ENCODE data around the gene SDK2.

Gene SDK2, protein sequence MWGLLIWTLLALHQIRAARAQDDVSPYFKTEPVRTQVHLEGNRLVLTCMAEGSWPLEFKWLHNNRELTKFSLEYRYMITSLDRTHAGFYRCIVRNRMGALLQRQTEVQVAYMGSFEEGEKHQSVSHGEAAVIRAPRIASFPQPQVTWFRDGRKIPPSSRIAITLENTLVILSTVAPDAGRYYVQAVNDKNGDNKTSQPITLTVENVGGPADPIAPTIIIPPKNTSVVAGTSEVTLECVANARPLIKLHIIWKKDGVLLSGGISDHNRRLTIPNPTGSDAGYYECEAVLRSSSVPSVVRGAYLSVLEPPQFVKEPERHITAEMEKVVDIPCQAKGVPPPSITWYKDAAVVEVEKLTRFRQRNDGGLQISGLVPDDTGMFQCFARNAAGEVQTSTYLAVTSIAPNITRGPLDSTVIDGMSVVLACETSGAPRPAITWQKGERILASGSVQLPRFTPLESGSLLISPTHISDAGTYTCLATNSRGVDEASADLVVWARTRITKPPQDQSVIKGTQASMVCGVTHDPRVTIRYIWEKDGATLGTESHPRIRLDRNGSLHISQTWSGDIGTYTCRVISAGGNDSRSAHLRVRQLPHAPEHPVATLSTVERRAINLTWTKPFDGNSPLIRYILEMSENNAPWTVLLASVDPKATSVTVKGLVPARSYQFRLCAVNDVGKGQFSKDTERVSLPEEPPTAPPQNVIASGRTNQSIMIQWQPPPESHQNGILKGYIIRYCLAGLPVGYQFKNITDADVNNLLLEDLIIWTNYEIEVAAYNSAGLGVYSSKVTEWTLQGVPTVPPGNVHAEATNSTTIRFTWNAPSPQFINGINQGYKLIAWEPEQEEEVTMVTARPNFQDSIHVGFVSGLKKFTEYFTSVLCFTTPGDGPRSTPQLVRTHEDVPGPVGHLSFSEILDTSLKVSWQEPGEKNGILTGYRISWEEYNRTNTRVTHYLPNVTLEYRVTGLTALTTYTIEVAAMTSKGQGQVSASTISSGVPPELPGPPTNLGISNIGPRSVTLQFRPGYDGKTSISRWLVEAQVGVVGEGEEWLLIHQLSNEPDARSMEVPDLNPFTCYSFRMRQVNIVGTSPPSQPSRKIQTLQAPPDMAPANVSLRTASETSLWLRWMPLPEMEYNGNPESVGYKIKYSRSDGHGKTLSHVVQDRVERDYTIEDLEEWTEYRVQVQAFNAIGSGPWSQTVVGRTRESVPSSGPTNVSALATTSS (N-terminal part only)

DNA sequence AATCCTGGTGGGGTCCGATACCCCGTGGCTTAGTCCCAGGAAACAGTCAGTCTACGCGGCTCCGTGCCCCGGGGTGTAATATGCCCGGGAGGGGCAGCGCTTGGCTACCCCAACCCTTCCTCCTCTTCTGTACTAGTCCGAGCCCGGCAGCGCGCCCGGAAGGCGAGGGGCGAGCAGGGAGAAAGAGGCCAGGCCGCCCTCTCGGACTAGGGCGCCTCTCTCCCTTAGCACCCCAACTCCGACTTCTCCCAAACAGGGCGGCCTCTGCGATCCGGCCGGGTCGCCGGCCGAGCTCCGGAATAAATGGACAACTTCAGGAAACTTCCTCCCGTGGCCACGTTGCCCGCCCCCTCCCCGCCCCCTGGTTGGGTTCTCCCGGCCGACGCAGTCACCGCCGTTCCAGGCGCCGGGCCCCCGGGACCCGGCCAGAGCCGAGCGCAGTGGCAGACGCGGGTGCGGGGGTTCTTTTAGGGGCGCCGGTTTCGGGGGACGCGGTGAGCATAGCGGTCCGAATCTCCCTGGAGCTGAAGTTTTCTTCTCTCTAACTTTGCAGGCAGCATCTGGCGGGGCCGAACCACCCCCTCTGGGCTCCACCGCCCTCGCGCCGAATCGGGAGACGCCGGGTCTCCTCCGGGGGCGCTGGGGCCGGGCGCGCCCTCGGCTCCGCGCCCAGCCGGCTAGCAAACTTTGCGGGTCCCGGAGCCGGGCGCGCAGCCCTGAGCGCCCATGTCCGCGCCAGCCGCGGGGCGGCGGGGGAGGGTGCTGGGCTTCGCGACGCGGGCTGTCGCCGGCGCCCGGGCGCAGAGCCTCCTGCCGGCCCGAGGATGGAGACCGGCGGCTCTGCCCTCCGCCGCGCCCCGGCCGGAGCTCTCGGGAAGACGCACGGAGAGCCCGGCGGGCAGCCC lies at the start of gene SDK2:
TSS of gene SDK2 (minus strand) at position 301 of the 905 bp plus-strand sequence. CDS start 357 bp downstream, outside the sequence.
- DNase-seq: no peak

GRCh38 chr17:73693071-73693470 lies 48.8 kb upstream of the SDK2 start:
- no peak for DNase-seq

DNA sequence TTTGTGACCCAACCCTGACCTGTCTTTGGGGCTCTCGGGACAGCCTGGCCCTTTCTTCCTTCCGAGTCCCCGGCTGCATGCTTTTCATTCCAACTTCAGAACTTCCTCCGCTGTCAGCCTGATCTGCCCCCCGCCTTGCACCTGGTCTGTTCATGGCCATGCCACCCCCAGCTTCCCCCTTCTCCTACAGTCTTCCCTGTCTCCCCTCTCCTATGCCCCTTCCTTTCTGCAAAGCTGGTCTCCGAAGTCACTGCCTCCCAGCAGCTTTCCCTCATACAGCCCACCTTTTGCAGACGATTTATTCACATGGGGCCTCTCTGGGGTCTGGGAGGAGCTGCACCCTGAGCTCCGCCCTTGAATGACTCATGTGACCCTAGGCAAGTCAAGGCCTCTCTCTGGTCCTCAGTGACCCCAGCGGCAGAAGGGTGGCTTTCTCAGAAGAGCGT lies 47.1 kb upstream of the SDK2 start:
- no peak for DNase-seq

DNA sequence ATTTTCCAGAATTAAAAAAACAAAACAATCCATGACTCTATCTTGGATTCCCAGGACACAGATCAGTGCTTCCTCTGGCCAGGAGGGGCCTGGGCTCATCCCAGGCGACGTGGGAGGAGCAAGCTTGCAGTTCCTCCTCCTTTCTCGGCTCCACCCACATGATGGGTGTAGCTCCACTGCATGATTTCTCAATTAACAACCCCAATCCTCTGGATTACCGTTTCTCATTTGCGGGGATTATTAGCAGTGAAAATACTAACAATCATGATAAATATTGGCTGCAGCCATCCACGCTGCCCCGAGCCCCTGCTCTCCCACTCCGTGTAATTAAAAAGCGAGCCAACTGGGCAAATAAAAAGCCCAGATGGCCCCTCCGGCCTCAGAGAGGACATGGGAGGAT lies 46.4 kb upstream of the SDK2 start:
- DNase-seq: no peak

- DNase-seq: no peak
Observed at GRCh38 chr17:73689596-73690275, 45.5 kb upstream of the SDK2 start.

- no peak for DNase-seq
Observed at GRCh38 chr17:73686961-73687360, 42.7 kb upstream of the SDK2 start.

DNA sequence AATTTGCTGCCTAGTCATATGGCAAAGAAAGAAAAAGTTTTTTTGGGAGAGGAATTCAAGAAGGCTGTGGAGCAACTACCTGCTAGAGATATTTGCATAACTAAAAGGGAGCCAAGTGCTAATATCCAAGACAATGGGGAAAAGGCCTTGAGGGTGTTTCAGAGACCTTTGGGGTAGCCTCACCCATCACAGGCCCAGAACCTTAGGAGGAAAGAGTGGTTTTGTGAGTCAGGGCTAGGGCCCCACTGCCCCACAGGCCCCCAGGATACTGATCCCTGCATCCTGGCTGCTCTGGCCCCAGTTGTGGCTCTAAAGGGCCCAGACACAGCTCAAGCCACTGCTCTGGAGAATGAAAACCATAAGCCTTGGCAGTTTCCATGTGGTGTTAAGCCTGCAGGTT lies 41.9 kb upstream of the SDK2 start:
- DNase-seq: no peak

GRCh38 chr17:73684183-73684582 lies 39.9 kb upstream of the SDK2 start:
- no peak for DNase-seq

DNA sequence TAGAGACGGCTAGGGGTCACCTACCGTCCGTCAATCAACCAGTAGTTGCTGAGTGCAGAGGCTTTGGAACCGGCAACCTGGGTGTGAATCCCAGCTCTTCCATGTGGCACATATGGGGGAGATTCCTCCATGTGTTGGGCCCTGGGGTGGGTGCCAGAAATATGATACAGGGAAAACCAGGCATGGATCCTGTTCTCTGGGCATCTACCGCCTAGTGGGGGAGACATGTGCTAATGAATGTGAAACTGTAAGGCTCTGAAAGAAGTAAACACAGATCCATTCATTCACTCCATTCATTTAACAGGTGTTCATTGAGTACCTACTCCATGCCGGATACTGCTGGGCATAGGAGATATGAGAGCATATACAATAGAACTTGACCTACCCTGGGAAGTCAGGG lies 39.5 kb upstream of the SDK2 start:
- DNase-seq: no peak

DNA sequence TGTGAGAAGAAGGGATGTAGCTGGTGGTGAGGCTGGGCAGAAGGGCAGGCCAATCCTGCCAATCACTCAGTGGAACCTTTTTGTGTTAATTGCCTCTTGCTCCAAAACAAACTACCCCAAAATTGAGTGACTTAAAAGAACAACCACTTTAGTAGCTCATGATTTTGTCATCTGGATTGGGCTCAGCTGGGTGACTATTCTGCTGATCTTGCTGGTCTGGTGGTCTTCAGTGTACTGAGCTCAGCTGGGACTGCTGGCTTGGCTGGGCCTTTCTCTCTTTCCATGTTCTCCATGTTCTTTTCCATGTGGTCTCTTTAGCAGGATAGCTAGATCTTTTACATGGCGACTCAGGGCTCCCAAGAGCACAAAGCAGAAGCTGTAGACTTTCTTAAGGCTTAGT lies 37.7 kb upstream of the SDK2 start:
- no peak for DNase-seq

DNA sequence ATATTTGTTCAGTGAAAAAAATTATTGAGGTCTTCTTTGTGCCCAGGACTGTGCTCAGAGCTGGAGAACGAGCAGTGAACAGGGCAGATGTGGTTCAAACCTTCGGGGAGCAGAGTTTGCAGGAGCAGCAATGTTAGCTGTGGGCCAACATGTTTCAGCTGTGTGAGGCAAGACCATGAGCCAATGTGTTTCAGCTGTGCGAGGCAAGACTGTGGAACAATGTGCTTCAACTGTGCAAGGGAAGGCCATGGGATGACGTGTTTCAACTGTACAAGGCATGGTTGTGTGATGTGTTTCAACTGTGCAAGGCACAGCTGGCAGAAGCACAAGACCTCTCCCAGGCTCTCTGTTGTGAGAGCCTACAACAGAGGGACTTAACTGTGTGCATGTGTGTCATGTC lies 35.2 kb upstream of the SDK2 start:
- DNase-seq: no peak

GRCh38 chr17:73678999-73679398 lies 34.8 kb upstream of the SDK2 start:
- DNase-seq: no peak

GRCh38 chr17:73669771-73670170 lies 25.5 kb upstream of the SDK2 start:
- DNase-seq: no peak

DNA sequence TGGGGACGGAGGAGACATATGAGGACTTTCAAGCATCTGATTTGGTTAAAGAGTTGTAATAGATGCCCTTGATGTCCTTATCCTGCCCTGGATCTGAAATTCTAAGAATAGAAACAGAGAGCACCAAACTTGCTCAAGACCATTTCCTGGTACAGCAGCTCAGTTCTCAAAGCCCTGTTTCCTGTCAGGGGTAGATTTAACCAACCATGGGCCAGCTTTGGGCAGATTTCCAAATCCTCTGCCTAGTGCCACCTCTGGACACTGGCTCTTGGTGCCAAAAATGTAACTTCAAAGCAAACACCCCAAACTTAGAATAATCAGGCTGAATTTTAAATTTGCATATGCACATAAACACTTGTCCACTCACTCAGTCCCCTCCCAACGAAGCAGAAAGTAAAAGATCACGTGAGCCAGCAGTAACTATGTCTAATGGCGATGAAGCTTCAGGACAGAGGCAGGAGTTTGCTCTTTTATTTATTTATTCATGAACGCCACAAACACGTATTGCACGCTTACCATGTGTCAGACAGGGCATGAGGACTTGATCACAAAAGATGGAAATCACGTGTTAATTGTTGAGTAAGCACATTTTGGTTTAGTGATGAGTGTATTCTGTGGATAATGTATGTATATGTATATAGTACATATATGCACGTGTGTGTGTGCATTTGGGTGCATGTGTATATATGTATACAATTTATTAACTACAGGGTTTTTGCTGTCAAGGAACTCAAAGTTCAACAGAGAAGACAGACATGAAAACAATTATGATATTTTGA lies 23.1 kb upstream of the SDK2 start:
- DNase-seq: peak; percentile 86

GRCh38 chr17:73663614-73664013 lies 19.4 kb upstream of the SDK2 start:
- no peak for DNase-seq

- DNase-seq: no peak
Observed at GRCh38 chr17:73660366-73660765, 16.1 kb upstream of the SDK2 start.

GRCh38 chr17:73658821-73659515 lies 14.7 kb upstream of the SDK2 start:
- DNase-seq: no peak

DNA sequence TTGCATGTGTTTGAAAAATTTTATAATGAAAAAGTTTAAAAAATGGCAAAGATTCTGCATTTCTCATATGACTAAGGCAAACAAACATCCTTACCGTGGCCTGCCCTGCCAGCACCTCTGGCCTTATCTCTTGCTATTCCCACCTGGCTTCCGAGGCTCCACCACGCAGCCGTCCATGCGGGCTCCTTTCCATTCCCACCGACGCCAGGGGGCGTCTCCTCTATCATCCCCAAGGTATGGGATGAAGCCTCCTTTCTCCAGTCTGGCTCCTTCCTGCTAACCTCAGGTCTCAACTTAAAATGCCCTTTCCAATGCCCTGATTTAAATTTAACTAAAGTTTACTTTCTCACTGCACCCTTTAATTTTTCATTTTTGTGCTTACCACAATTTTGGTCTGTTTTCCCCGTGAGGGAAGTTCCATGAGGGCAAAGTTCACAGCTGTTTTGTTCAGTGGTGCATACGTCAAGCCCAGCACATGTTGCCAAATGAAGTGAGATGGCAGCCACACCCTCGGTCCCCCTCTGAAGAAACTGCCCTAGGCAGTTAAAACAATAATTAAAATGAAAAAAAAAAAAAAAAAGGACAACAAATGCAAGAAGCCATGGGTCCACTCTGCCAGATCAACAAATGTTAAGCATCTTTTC lies 13.3 kb upstream of the SDK2 start:
- DNase-seq: no peak

DNA sequence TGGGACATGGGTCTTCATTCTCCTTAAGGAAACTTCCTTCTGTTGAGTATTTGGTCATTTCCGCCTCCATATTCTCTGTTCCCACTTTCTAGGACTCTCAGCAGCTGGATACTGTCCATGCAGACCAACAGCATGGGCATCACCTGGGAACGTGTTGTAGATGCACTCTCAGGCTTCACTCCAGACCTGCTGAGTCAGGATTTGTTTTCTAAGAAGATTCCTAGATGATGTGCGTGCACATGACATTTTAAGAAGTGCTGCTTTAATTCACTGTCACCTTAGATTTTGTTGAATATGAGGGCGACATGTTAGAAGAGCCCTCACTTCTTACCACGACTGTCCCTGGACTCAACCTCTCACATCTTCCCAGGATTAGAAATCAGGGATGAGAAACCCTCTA lies 10.0 kb upstream of the SDK2 start:
- DNase-seq: no peak

- no peak for DNase-seq
Observed at GRCh38 chr17:73653810-73654209, 9.6 kb upstream of the SDK2 start.

Measured in GF-D8 (cell line).